Retinal pigment epithelial cell (primary cell): Measurements from ENCODE around the gene SLC35F4.
A peak's percentile ranks its signal among the peaks of the same experiment; 100 is the strongest.

Experiments used
- DNase-seq: peaks from one replicate; pipeline ENCODE4 v3.0.0-alpha.2; 2010; ENCODE audit warnings: low read depth
- H3K4me3 ChIP-seq: 2 replicates; pipeline ENCODE4 v1.5.1; 2011; ENCODE audit warnings: mild to moderate bottlenecking, low read length, control low read depth, moderate library complexity
- TF ChIP-seq, protein P1 (sequence below): conservative IDR thresholded peaks from 2 replicates; pipeline ENCODE4 v1.5.1; 2011; ENCODE audit warnings: low read depth, low read length, control low read depth, inconsistent platforms

Gene SLC35F4

DNA sequence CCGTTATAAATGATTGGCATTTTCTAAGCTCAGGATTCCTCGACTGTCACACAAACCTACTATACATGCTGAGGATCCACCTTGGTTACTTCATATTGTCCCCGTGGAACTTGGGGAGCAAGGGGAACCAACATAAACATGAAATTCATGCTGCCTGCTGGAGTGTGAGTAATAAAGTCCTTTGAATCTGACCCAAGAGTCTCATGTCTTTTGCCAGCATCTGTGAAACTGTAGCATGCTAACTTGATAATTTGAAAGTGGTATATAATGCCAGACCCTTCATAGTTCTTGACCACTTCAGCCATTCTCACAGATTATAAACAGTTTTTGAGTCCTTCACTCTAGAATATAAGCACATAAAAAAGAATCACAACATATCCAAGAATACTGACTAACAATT, 17.1 kb downstream of the SLC35F4 start:
- DNase-seq, result no peak
- H3K4me3 ChIP-seq, result no peak overlapping the region
- TF ChIP-seq, protein P1, sequence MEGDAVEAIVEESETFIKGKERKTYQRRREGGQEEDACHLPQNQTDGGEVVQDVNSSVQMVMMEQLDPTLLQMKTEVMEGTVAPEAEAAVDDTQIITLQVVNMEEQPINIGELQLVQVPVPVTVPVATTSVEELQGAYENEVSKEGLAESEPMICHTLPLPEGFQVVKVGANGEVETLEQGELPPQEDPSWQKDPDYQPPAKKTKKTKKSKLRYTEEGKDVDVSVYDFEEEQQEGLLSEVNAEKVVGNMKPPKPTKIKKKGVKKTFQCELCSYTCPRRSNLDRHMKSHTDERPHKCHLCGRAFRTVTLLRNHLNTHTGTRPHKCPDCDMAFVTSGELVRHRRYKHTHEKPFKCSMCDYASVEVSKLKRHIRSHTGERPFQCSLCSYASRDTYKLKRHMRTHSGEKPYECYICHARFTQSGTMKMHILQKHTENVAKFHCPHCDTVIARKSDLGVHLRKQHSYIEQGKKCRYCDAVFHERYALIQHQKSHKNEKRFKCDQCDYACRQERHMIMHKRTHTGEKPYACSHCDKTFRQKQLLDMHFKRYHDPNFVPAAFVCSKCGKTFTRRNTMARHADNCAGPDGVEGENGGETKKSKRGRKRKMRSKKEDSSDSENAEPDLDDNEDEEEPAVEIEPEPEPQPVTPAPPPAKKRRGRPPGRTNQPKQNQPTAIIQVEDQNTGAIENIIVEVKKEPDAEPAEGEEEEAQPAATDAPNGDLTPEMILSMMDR, result no peak

DNA sequence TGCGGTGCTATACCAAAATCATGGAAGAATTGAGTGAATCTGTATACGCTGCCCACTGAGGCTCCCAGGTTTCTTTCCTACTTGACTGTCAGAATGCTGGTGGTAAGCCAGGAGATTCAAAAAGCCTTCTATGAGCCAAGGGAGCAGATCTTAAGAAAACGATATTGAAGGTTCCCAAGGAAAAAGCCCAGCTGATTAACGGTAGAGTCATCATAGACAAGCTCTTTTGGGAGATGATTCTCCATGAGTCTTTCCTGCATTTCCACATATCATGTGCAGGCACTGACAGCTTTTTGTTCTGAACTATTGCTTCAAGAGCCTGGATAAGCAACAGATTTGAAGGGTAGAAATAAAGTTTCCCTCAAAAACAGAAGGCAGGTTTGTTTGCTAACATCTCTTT, 17.5 kb downstream of the SLC35F4 start:
- no peak overlapping the region for H3K4me3 ChIP-seq
- no peak for DNase-seq
- TF ChIP-seq, protein P1, result no peak

DNA sequence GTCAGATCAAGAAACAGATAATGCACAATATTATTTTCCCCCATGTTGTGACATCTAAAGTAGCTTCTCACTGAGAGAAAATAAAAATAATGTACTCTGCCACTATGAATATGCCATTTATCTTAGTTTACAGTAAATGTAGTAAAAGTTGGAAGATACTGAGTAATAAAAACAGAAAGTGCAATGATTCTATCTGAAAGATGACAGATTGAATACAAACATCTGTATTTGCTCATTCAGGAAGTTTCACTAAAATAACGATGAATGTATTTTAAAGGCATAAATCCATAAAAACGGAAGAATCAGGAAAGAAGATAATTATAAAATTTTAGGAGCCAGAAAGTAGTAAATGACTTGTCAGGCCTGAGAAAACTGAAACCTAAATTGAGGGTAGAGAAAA, 18.2 kb downstream of the SLC35F4 start:
- TF ChIP-seq, protein P1, result no peak
- H3K4me3 ChIP-seq, result no peak overlapping the region

DNA sequence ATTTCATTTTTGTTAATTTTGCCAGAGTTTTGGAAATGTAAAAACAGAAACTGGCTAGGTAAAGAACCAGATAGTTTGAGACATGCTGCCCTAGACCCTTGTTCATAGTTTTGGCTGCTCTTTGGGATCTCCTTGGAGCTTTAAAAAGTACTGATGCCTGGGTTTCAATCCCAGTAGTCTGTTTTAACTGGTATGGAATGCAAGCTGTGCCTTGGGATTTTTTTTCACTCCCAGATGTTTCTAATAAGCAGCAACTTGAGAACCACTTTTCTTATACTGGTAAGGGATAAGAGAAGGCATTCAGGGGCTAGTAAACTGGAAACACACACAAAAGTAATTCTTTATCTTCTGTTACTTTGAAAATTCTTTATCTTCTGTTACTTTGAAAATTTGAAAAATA, 18.8 kb downstream of the SLC35F4 start:
- TF ChIP-seq, protein P1, result no peak
- DNase-seq, result no peak
- H3K4me3 ChIP-seq, result no peak overlapping the region

More for the DNA sequence above, 18.2 kb downstream of the SLC35F4 start:
- DNase-seq, result no peak

DNA sequence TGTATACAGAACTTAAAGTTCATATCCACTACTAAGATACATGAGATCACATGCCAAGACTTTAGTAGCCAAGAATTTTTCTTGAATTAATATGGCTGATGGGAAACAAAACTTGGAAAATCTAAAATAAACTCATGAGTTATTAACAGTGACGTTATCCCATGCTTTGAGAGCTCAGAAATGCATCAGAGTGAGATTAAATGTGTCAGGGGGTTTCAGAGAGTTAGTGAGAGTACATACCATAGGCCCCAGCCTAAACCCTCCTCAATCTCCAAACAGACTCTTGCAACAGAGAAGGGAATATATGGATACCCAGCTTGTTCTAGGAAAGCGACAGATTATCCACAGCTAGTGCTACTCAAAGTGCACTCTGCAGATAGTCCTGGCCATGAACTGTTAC, 19.3 kb downstream of the SLC35F4 start:
- TF ChIP-seq, protein P1, result no peak
- peak; percentile 38 for DNase-seq

DNA sequence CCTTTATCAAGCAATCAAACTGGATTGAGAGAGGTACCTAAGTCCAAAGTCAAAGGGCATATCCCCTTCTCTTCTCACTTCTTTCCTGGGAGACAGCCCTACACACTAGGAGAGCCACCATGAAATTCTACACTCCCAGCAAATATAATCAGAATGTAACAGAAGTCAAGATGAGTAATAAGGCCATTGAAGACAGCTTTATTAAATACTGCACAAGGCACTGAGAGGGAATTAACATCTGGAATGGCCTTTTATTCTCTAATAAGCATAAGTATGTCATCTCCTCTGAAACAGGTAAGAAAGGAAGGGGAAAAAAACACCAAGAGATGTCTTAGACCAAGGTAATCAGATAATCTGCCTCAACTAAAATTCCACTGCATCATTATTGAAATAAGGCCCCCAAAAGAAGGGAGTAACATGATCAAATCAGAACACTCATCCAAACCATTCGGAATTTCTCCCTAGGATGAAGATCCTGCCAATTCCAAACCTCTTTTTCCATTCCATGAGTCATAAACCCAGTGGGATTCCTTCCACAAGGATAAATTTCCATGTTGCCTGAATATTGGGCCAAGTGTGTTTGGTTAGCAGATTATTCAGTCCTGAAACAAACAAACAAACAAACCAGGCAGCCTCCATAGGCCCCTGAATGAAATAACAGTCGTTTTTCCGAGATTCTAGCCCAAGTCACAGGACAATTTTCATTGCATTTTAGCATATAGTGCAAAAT, 19.9 kb downstream of the SLC35F4 start:
- DNase-seq, result no peak
- TF ChIP-seq, protein P1, result no peak
- no peak overlapping the region for H3K4me3 ChIP-seq

More for the DNA sequence above, 19.3 kb downstream of the SLC35F4 start:
- no peak overlapping the region for H3K4me3 ChIP-seq

DNA sequence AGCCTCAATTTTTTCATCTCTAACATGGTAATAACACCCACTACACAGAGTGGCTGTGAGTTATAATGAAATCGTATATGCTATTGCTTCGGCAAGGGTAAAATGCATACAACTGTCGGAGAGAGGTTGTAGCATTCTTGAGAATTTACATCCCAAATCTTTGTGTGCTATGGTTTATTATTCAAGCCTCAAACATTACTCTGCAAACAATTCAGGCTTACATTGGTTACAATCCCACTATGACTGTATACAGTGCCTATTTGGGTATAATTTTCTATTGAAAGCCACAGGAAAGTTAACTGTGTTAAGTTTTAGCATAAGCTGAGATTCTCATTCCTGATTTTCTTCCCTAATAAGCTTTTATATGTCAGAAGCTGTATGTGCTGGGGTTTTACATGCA, 20.6 kb downstream of the SLC35F4 start:
- H3K4me3 ChIP-seq, result no peak overlapping the region

More for the DNA sequence above, 20.6 kb downstream of the SLC35F4 start:
- TF ChIP-seq, protein P1, result no peak
- no peak for DNase-seq
